Stimulated activated CD4-positive, alpha-beta T cell treated with anti-CD3 and anti-CD28 coated beads, Interleukin-4, amount 100 ng/mL, for 1 hour (primary cell): ENCODE data around the gene STAP2.
"Not testable (repeated sequence)": the region's sequence is repeated elsewhere in the genome, so short reads cannot be mapped to it uniquely, and the experiment has no call there.

ENCODE experiments used
- DNase-seq: peaks from one replicate; pipeline ENCODE4 v3.0.0-alpha.2; 2020

The STAP2 gene

DNA sequence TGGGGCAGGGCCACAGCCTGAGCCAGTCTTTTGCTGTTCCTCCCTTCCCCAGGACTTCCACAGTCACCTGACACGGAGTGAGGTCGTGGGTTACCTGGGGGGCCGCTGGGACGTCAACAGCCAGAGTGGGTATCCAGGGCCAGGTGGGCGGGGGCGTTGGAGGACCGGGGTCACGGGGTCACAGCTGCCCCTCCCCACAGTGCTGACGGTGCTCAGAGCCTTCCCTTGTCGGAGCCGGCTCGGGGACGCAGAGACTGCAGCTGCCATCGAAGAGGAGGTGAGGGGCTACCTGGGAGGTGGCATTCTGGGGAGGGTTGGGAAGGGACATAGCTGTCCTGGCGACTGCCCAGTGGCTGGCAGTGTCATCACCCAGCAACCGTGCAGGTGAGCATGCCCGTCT is 16.3 kb upstream of the STAP2 start:
- DNase-seq, result no peak

DNA sequence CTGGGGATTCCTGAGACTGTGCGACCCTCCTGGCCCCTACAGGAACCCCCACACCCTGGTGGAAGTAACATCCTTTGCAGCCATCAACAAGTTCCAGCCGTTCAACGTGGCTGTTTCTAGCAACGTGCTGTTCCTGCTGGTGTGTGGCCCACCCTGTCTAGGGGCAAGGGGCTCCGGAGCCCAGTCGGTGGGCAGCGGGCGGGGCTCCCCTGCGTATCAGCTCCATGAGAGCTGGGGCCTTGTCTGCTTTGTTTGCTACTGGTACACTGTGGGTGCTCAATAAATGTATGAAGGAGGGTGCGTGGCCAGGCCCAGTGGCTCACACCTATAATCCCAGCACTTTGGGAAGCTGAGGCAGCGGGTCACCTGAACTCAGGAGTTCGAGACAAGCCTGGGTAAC is 15.7 kb upstream of the STAP2 start:
- no peak for DNase-seq

DNA sequence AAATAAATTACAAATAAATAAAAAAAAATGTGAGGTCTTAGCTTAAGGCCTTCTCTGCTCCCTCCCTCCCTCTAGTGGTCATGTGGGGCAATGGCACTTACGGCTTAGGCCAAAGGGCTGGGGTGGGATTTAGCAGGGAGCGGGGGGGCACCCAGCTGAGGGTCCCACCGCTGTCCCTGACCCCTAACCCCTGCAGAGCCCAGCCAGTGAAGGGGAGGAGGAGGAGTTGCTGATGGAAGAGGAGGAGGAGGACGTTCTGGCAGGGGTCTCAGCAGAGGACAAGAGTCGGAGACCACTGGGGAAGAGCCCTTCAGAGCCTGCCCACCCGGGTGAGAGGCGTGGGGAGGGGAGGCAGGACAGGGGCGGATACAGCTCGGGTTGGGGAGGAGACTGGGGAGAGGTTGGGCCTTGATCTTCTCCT is 14.1 kb upstream of the STAP2 start:
- peak; percentile 56 for DNase-seq

DNA sequence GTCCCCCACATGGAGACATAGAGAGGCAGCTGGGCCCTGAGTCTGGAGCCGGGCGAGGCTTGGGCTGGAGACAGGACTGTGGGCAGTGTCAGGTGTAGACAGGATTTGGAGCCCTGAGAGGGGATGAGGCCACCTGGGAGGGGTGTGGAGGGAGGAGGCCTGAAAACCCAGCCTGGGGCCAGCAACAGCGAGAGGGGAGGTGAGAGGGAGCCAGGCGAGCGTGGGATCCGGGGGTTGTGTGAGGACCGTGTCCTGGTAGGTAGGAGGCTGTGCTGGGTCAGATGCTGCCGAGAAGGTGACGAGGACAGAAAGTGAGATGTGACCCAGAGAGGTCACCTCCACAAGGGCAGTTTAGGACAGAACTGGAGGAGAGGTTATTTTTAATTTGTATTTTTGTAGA is 12.1 kb upstream of the STAP2 start:
- no peak for DNase-seq

DNA sequence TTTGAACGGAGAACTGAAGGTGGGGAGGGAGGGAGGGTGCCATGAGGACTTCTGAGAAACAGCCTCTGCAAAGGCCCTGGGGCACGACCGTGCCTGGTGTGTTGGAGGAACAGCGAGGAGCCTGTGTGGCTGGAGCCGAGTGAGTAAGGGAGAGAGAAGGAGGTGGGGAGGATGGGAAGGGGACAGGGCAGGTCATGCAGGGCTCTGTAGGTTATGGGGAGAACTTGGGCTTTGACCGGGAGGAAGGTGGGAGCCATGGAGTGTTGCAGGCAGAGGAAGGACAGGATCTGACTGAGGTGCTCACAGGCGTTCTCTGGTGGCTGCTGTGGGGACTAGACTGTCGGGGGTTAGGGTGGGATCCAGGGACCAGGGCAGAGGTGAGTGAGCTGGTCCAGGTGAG is 11.5 kb upstream of the STAP2 start:
- DNase-seq, result no peak

DNA sequence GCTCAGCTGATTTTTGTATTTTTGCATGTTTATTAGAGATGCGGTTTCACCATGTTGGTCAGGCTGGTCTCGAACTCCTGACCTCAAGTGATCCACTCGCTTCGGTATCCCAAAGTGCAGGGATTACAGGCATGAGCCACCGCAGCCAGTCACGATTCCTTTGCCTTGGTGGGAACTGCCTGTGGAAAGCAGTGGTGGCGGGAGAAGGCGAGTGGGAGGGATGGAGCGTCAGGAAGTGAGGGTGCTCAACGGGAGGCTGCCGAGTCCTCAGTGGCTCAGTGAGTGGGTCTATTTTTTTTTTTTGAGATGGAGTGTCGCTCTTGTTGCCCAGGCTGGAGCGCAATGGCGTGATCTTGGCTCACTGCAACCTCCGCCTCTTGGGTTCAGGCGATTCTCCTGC is 10.6 kb upstream of the STAP2 start:
- DNase-seq, result not testable (repeated sequence)

DNA sequence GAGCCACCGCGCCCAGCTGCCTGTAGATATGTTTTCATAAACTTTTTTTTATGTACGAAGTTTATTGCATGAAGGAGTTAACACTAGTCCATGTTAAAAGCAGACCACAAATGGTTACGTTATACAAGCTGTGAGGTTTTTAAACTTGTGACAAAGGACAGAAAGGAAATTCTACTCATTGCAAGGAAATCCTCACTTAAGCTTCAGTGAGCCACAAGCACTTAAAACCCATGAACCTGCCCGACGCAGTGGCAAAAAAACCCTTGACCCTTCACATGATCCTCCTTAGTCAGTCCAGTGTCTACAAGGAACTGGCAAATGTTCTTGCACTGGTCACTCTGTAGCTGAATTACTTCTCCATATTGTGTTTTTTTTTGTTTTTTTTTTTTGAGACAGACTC is 8.9 kb upstream of the STAP2 start:
- no peak for DNase-seq

DNA sequence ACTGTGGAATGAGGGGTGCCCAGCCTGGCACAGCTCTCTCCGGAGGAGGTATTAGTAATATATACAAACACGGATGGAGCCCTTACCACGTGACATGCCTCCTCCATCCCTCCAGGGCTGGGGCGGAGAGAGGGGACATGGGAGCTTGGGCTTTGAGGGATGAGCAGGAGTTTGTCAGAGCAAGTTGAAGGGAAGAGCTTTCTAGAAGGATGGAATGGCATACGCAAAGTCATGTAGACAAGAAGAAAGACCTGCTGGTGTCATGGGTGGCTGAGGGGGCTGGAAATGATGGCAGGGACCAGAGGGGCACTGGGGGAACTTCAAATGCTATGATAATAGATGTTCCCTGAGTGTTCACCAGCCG is 7.4 kb upstream of the STAP2 start:
- DNase-seq, result no peak

DNA sequence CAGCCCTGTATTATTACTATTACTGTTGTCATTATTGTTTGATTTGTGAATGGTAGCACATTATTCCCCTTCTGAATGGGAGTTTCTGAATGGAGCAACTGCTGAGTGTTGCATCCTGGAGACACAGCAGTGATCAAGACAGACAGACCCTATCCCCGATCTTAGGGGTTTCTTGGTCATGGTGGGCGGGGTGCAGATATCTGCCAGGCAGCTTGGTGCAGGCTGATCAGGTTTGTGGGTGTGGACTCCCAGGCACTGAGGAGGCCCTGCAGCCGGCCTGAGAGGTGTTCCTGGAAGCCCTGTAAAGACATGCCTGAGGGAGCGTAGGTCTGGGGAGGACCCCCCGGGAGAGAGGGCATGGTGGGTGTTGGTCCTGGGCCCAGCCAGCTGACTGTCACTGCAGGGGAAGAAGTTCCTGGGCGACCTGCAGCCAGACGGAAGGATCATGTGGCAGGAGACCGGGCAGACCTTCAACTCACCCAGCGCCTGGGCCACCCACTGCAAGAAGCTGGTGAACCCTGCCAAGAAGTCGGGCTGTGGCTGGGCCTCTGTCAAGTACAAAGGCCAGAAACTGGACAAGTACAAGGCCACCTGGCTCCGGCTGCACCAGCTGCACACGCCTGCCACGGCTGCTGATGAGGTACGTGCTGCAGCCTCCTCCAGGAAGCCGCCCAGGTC is 6.9 kb upstream of the STAP2 start:
- no peak for DNase-seq

DNA sequence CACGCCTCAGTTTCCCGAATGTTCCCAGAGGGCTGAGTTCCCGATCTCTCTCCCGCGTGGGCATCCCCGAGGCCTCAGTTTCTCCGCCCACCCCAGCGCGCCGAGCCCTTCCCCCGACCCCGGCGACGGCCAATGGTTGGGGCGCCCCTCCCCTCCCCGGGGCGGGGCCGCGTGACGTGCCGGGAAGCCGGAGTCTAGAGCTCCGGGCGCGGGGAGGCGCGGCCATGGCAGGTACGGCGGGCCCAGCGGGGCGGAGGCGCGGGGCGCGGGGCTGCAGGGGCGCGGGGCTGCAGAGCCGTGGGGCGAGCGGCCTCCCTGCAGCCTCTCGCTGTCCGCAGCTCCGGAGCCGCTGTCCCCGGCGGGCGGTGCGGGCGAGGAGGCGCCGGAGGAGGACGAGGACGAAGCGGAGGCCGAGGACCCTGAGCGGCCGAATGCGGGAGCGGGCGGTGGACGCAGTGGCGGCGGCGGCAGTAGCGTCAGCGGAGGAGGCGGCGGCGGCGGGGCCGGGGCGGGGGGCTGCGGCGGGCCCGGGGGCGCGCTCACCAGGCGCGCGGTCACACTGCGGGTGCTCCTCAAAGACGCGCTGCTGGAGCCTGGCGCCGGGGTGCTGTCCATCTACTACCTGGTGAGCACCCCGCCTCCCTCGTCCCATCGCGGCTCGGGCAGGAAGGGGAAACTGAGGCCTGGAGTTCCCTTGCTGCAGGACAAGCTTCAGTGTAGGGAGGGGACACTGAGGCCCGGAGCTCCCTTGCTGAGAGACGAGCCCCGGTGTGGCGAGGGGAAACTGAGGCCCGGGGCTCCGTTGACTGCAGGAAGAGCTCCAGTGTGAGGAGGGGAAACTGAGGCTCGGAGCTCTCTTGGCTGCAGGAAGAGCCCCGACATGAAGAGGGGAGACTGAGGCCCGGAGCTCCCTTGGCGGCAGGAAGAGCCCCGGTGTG is 5.0 kb upstream of the STAP2 start, which contains the start of gene MPND:
Gene MPND, plus strand, starts transcription at position 193 of the 938 bp plus-strand sequence. Its CDS starts 32 bp downstream, at position 225.
- DNase-seq, result peak; percentile 95

DNA sequence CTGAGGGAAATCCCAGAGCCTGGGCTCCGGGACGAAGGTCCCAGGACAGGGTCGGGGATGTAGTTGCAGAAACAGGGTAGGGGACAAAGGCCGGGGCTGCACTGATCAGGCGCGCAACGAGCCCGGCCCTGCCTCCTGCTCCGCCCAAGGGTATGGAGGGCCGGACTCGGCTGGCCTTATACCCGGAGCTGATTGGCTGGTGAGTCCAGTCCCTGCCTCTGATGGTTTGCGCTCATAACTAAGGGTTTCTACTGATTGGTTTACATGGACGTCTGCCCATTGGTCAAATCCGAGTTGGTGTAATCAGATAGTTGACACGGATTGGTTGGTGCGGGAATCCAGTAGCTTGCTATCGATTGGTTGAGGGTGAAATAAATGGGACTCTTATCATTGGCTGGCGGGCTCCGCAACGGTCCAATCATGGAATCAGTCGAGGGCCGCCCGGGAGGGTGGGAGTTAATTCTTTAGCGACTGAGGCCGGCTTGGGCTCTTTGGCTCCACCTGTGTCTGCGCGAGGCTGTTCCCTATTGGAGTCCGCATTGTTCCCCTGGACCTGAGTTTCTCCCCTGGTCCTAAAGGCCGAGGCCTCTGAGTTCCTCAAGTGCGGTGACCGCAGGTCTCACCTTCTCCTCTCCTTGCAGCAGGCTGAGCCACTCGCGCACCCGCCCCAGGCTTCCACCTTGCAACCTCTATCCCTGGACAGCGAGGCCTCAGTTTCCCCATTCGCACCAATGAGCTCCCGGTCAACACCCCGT is 4.2 kb upstream of the STAP2 start:
- DNase-seq, result peak; percentile 85

DNA sequence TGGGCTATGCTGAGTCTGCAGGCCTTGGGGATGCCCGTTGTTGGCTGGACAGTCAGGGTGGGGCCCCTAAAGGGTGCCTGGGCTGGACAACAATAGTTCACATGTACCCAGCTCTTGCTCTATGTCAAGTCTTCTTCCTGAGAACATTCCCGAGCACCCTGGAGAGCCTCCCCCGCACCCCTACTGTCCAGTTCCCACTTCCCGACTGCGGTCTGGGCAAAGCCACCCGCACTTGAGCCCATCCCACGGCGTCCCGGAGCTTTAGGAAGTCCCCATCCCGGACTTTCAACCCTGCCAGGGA is 3.6 kb upstream of the STAP2 start:
- no peak for DNase-seq

DNA sequence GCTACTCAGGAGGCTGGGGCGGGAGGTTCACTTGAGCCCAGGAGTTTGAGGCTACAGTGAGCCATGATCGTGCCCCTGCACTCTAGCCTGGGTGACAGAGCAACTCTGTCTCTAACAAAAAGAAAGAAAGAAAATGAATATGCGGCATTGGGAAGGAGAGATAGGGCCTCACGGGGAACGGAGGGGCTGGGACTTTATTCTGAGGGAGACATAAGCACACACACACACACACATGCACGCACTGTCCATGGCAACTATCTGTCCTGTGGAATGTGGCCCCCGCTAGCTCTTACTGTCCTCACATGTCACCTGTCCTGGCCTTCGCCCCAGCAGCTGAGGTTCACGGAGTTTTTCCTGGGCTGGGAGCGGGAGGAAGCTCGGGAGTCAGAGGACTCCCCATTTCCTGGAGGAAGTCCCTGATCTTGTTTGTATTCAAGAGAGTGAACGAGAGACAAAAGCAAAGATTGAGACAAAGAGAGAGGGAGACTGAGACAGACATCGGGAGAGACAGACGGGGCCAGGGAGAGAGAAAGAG is 654 bp downstream of the STAP2 start:
- no peak for DNase-seq

DNA sequence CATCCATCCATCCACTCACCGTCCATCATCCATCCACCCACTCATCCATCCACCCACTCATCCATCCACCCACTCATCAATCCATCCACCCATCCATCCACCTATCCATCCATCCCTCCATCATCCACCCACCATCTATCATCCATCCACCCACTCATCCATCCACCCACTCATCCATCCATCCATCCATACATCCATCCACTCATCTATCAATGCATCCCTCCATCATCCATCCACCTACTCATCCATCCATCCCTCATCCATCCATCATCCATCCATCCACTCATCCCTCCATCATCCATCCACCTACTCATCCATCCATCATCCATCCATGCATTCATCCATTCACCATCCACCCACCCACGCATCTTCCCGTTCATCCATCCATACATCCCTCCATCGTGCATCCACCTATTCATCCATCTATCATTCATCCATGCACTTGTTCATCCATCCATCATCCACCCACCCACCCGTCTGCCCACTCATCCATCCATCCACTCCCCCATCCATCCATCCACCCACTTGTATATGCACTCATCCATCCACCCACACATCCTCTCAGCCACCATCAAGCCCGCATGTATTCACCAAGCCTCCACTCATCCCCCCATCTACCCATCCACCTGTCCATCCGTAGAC is 3.6 kb downstream of the STAP2 start:
- no peak for DNase-seq

DNA sequence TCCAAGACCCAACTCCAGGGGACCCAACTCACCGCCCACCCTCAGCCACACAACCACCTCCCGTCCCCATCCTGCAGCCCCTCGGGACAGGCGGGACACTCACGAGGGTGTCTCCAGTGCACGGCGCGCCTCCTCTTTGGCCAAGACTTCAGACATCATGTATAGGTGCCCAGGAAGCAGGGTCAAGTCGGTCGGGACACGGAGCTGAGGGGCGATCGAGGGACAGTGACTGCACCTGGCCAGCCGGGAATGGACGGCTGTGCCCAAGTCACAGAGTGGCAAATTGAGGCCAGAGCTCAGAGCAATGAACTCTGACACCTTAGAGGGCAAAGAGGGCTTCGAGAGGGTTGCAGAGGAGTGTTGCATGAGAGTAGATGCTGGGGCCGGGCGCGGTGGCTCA is 8.8 kb downstream of the STAP2 start:
- DNase-seq, result no peak

DNA sequence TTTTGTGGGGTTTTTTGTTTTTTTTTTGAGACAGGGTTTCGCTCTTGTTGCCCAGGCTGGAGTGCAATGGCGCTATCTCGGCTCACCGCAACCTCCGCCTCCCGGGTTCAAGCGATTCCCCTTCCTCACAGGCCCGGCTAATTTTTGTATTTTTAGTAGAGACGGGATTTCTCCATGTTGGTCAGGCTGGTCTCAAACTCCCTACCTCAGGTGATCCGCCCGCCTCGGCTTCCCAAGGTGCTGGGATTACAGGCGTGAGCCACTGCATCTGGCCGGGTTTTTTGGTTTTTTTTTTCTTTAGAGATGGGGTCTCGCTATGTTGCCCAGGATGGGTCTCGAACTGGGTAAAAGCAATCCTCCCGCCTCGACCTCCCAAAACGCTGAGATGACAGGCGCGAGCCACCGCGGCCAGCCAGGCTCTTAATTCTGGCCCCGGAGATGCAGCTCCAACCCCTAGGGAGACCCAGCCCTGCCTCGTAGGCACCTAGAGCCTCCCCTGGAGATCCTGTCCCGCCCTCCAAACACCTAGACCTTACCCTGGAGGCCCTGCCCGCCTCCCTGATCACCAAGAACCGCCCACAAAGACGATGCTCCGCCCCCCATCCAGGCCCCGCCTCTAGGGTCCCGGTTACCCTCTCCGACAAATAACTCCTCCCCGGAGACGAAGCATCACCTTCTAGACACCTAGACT is 9.5 kb downstream of the STAP2 start:
- DNase-seq, result peak; percentile 63

DNA sequence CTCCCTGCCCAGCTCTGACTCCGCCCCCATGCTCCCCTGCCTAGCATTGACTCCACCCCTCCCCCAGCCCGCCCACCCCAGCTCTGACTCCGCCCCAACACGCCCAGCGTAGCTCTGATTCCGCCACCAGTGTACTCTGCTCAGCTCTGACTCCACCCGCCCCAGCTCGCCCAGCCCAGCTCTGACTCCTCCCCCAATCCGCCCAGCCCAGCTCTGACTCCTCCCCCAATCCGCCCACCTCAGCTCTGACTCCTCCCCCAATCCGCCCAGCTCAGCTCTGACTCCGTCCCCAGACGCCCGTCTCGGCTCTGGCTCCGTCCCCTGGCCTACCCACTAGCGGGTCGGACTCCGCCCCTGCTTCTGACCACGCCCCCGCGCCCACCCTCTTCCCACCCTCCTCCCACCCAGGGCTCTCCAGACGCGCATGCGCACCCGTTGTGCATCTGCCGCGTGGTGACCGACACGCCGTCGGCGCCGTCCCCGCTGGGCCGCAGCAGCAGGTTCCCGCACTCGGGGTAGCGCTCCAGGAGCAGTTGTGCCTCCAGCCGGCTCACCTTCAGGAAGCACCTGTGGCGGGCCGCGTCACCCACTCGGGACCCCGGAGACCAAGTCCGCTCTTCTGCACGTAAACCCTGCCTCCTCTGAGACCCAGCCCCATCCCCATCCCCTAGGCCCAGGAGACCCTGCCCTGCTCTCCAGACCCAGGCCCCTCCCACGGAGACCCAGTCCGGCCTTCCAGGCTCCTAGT is 10.2 kb downstream of the STAP2 start:
- peak; percentile 98 for DNase-seq

DNA sequence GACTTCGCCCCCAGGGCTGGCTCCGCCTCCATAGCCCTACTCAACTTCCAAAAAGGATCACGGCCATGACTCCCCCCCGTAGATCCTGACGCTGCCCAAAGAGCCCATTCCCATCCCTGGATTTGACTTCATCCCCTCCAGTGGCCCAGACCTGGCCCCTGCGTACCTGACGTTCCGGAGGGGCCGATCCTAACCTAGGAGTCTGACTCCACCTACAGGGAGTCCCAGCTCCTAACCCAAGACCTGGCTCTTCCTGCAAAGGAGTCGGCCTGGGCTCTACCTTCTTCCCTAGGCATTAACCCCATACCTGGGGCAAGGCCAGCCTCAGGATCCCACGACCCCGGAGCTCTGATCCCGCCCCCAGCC is 10.8 kb downstream of the STAP2 start:
- DNase-seq, result no peak

DNA sequence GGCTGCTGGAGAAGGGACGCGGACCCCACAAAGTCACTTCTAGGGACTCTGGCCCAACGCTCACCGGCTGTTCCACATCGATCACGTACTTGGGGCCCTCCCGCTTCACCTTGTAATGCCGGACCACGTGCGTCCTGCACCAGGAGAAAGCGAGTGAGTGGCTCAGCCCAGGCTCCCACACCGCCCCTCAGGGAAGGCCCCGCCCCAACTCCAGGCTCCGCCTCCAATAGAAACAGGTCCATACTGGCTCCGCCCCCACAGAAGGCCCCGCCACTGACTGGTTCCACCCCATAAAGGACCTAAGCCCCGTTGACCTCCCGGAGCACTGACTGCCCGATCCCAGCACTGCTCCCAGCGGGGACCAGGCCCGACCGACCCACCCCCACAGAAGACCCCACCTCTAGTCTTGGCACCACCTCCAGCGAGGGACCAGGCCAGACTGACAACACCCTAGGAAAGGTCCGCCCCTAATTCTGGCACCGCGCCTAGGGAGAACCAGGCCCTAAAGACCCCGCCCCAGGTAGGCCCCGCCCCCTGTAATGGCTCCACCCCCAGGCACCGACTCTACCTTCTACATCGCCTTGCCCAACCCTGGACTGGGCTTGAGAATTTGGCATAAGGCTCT is 11.3 kb downstream of the STAP2 start:
- peak; percentile 81 for DNase-seq

DNA sequence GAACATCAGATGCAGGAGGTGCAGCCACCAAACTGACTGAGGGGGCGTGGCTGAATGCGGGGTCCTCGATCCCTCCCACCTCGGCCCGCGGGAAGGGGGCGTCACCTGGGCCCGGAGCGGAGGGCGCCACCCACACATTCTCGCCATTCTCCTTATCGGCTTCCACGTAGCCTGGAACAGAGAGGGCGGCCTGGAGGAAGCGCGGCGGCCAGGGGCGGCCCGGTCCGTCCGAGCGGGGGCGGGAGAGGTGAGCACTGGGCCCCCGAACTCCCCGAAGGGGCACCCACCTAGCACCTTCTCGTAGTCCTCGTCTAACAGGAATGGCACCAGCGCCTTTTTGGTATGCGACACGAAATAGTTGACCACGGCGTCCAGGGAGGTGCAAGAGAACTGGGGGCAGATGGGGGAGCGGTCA is 11.8 kb downstream of the STAP2 start:
- DNase-seq, result peak; percentile 24

DNA sequence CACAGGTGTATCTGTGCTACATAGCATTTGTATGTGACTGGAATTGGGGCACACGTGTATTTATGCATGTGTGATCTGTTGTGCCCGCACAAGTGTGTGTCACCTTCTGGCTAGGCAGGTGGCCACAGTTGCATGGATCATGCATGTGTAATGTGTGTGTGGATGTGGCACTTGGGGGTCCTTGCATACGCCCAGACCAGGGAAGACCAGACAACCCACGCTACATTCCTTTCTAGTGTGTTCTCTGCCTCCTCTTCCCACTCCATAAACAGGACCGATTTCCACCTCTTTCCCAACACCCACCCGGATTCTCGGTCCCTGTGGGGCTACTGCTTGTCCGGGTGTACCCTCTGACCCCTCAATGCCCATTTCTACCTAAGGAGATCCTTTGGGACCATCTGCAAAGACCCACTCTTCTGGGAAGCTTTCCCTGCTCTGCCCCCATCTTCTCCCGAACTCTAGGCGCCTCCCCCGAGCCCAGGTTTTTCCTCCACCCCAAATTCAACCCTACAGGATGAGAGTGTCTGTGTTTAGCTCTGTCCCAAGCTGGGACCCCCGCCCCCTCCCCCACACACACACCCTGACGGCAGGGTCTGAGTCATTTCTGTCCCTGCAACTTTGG is 12.3 kb downstream of the STAP2 start:
- no peak for DNase-seq
